LNCAP (cell line): ENCODE results near the gene BCORL1.

Source experiments
- CTCF ChIP-seq: fragments of 450-650 bp; IDR thresholded peaks from 2 replicates; pipeline ENCODE4 v1.5.1; 2017; ENCODE audit warnings: mild to moderate bottlenecking

Gene BCORL1

GRCh38 chrX:130090364-130090763 lies 107.9 kb downstream of the BCORL1 start:
- TF ChIP-seq CTCF: no peak

DNA sequence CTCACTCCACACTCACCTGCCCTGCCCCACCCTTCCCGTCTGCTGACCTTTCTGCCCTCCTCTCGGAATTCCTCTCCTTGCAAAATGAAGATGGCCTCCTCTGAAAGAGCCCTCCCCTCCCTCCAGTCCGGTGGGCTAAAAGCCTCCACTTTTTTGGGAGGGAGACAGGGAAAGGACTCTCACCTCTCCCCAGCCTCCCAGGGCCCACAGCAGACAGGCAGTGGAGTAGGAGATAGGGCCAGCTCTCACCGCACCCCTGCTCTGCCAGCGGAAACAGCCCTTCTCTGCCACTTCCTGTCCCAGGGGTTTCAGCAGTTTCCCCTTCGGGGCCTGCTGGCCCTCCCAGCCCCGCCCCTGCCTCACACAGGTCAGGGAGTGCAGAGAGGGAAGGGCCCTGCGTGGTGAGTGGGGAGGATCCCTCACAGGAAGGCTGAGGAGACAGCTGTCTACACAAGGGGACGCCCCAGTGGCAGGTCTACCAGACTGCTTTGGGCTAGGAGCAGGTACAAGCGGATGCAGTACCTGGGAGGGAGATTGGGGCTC lies 109.6 kb downstream of the BCORL1 start:
- no peak for TF ChIP-seq CTCF

DNA sequence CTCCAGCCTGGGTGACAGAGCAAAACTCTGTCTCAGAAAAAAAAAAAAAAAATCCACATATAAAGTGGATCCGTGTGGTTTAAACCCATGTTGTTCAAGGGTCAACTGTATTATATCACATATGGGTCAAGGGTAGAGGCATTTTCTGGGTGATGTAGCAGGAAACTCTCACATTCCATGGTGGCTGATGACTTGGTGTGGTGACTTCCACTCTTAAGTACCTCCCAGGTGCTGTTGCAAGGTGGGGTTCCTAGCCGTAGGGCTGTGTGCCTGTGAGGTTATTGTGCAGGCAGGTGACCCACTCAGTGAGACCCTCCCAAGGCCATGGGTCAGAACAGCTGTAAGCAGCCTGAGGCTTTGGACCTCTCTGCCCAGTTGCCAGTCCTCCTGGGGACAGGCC lies 110.8 kb downstream of the BCORL1 start:
- no peak for TF ChIP-seq CTCF

DNA sequence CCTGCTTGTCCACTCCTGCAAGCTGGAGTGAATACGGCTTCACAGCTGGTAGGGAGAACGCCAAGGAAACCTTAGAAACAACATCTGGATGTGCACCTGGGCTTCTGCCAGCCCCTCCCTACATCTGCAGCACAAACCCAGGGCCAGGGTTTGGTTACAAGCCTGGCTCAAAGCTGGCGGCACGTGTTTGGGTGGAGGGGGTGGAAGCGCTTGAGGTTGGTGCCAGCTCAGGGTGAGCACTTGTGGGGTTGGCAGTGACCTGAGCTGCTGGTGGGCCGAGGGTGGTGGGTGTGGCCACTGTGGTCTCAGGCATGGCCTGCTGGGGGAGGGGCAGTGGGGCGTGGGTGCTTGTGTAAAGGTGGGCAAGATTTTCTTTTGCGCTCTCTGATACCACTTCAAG lies 112.3 kb downstream of the BCORL1 start:
- no peak for TF ChIP-seq CTCF

DNA sequence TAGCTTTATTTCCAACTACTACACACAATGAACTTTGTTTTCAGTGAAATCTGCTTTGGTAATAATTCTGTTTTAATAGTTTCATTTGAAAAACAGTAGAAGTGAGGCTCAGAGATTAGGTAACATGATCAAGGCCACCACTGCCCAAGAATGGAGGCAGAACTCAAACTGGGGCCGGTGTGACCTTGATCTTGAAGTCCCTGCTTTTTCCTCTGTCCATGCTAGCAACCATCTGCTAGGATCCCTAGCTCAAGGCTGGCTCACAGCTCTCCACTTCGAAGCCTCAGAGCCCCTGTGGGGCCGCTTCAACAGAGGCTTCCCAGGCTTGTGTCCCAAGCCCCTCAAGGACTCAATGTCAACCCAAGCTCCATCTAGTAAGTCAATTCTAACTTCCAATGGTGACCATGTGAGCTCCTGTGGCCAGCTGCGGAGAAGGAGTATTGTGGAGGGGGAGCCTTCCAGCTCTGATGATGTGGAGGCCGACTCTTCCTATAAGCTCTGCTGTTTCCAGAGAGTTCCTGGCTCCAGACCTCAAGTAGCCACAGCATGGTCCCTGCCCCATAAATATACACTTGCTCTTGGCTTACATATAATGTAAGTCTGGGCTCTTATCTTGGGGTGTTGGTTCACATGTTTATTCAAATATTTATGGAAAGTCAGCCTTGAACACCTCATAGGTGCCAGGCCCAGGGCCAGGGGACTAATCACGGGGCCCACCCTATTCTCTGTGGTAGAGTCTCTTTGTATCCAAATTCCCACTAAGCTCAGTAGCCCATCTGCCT lies 113.0 kb downstream of the BCORL1 start:
- TF ChIP-seq CTCF: no peak

- no peak for TF ChIP-seq CTCF
Observed at GRCh38 chrX:130097507-130098209, 115.2 kb downstream of the BCORL1 start.

- TF ChIP-seq CTCF: no peak
Observed at GRCh38 chrX:130098210-130098552, 115.7 kb downstream of the BCORL1 start.
